H9 (cell line): ENCODE measurements around the gene TENM3. TPM values are rescaled to one million over a fixed set of nuclear protein-coding genes. Genes with fewer than 3 reads are reported as not detected.

Source experiments
- DNase-seq: peaks from one replicate; pipeline ENCODE4 v3.0.0-alpha.2; 2017
- H2AFZ ChIP-seq: one replicate; pipeline ENCODE4 v1.6.1; 2013; ENCODE audit warnings: mild to moderate bottlenecking, low read length, control low read depth, moderate library complexity
- H2AK5ac ChIP-seq: 2 replicates; pipeline ENCODE4 v1.6.1; 2013; ENCODE audit warnings: low read length, control low read depth, mixed read lengths; ENCODE audit not compliant: insufficient read length
- H2BK120ac ChIP-seq: one replicate; pipeline ENCODE4 v1.6.1; 2013; ENCODE audit warnings: low read depth, mild to moderate bottlenecking, low read length, control low read depth, inconsistent platforms; ENCODE audit not compliant: poor library complexity, severe bottlenecking
- H2BK12ac ChIP-seq: 2 replicates; pipeline ENCODE4 v1.6.1; 2013; ENCODE audit warnings: low read length, control low read depth, mixed read lengths, low read depth; ENCODE audit not compliant: insufficient read length
- H2BK15ac ChIP-seq: 2 replicates; pipeline ENCODE4 v1.6.1; 2013; ENCODE audit warnings: low read depth, low read length, control low read depth
- H2BK20ac ChIP-seq: one replicate; pipeline ENCODE4 v1.6.1; 2013; ENCODE audit warnings: low read depth, mild to moderate bottlenecking, low read length, control low read depth, inconsistent platforms; ENCODE audit not compliant: poor library complexity, severe bottlenecking
- H2BK5ac ChIP-seq: 2 replicates; pipeline ENCODE4 v1.6.1; 2013; ENCODE audit warnings: low read length, control low read depth, mixed read lengths; ENCODE audit not compliant: insufficient read length
- H3K14ac ChIP-seq: 2 replicates; pipeline ENCODE4 v1.6.1; 2013; ENCODE audit warnings: low read length, control low read depth; ENCODE audit not compliant: insufficient read depth
- H3K18ac ChIP-seq: 2 replicates; pipeline ENCODE4 v1.6.1; 2013; ENCODE audit warnings: low read depth, mild to moderate bottlenecking, mixed read lengths, low read length, control low read depth; ENCODE audit not compliant: insufficient read length
- H3K23ac ChIP-seq: 2 replicates; pipeline ENCODE4 v1.6.1; 2013; ENCODE audit warnings: low read length, control low read depth, mixed read lengths, low read depth; ENCODE audit not compliant: insufficient read length
- H3K23me2 ChIP-seq: 2 replicates; pipeline ENCODE4 v1.6.1; 2013; ENCODE audit warnings: low read depth, mild to moderate bottlenecking, mixed read lengths, low read length, control low read depth; ENCODE audit not compliant: insufficient read length, poor library complexity, severe bottlenecking
- H3K27ac ChIP-seq: 2 replicates; pipeline ENCODE4 v1.5.1; 2013; ENCODE audit warnings: low read length, control low read depth, mixed read lengths, low read depth; ENCODE audit not compliant: insufficient read length
- H3K27me3 ChIP-seq: 2 replicates; pipeline ENCODE4 v1.6.1; 2013; ENCODE audit warnings: low read length, control low read depth, inconsistent platforms; ENCODE audit not compliant: insufficient read depth
- H3K4ac ChIP-seq: 2 replicates; pipeline ENCODE4 v1.6.1; 2013; ENCODE audit warnings: low read depth, mild to moderate bottlenecking, control low read depth, inconsistent platforms, low read length, moderate library complexity
- H3K4me1 ChIP-seq: 2 replicates; pipeline ENCODE4 v1.6.1; 2013; ENCODE audit warnings: low read length, control low read depth, inconsistent platforms; ENCODE audit not compliant: insufficient read depth
- H3K4me2 ChIP-seq: 2 replicates; pipeline ENCODE4 v1.6.1; 2013; ENCODE audit warnings: low read length, control low read depth, mixed read lengths; ENCODE audit not compliant: insufficient read length, insufficient read depth
- H3K56ac ChIP-seq: 2 replicates; pipeline ENCODE4 v1.6.1; 2013; ENCODE audit warnings: low read depth, mild to moderate bottlenecking, mixed read lengths, low read length, control low read depth; ENCODE audit not compliant: insufficient read length
- H3K79me1 ChIP-seq: 2 replicates; pipeline ENCODE4 v1.6.1; 2013; ENCODE audit warnings: low read depth, mild to moderate bottlenecking, moderate library complexity, low read length, control low read depth, inconsistent platforms; ENCODE audit not compliant: insufficient read depth, poor library complexity, severe bottlenecking
- H3K79me2 ChIP-seq: 2 replicates; pipeline ENCODE4 v1.6.1; 2013; ENCODE audit warnings: low read length, control low read depth, inconsistent platforms; ENCODE audit not compliant: insufficient read depth
- H3K9ac ChIP-seq: 2 replicates; pipeline ENCODE4 v1.6.1; 2013; ENCODE audit warnings: low read length, control low read depth, mixed read lengths; ENCODE audit not compliant: insufficient read length; ENCODE audit errors: extremely low read depth
- H3K9me3 ChIP-seq: one replicate; pipeline ENCODE4 v1.6.1; 2013; ENCODE audit warnings: low read depth, low read length, inconsistent platforms; ENCODE audit not compliant: control insufficient read depth
- H3T11ph ChIP-seq: one replicate; pipeline ENCODE4 v1.6.1; 2013; ENCODE audit warnings: mild to moderate bottlenecking, low read length, control low read depth, inconsistent platforms
- H4K20me1 ChIP-seq: one replicate; pipeline ENCODE4 v1.6.1; 2013; ENCODE audit not compliant: control insufficient read depth, insufficient read length, insufficient read depth
- H4K5ac ChIP-seq: 2 replicates; pipeline ENCODE4 v1.6.1; 2013; ENCODE audit warnings: low read depth, mild to moderate bottlenecking, mixed read lengths, low read length, control low read depth; ENCODE audit not compliant: insufficient read length
- H4K8ac ChIP-seq: replicated peaks from 2 replicates; pipeline ENCODE4 v1.6.1; 2013; ENCODE audit warnings: low read length, control low read depth, mixed read lengths, low read depth; ENCODE audit not compliant: insufficient read length
- H4K91ac ChIP-seq: 2 replicates; pipeline ENCODE4 v1.6.1; 2013; ENCODE audit warnings: low read depth, mild to moderate bottlenecking, moderate library complexity, mixed read lengths, low read length, control low read depth; ENCODE audit not compliant: insufficient read length
- H3K27ac Mint-ChIP-seq, 3 experiments: 2 replicates in 2 of 3; 3 replicates in 1 of 3; pipeline ENCODE4 v1.8.0; 2020 to 2021; ENCODE audit warnings: mixed read lengths in 3 of 3, mild to moderate bottlenecking in 1 of 3, moderate library complexity in 1 of 3
- H3K27me3 Mint-ChIP-seq: 2 replicates; pipeline ENCODE4 v1.8.0; 2021; ENCODE audit warnings: low read depth, mild to moderate bottlenecking, moderate library complexity, mixed read lengths
- H3K36me3 Mint-ChIP-seq, 3 experiments: 2 replicates in 2 of 3; 3 replicates in 1 of 3; pipeline ENCODE4 v1.8.0; 2020 to 2021; ENCODE audit warnings: low read depth in 3 of 3, mixed read lengths in 3 of 3; ENCODE audit not compliant: insufficient read depth in 1 of 3
- H3K4me1 Mint-ChIP-seq, 2 experiments: 2 replicates each; pipeline ENCODE4 v1.8.0; 2020; ENCODE audit warnings: mixed read lengths in 2 of 2
- H3K4me3 Mint-ChIP-seq, 2 experiments: 2 replicates in 1 of 2; 3 replicates in 1 of 2; pipeline ENCODE4 v1.8.0; 2020 to 2021; ENCODE audit warnings: mild to moderate bottlenecking in 2 of 2, mixed read lengths in 2 of 2, moderate library complexity in 1 of 2
- H3K9me3 Mint-ChIP-seq, 2 experiments: 2 replicates in 1 of 2; 3 replicates in 1 of 2; pipeline ENCODE4 v1.8.0; 2020; ENCODE audit warnings: mild to moderate bottlenecking in 2 of 2, mixed read lengths in 2 of 2, moderate library complexity in 1 of 2
- CTCF ChIP-seq: fragments of 200-600 bp; sonication (generic); conservative IDR thresholded peaks from 3 replicates; pipeline ENCODE4 v1.8.0; 2021; ENCODE audit warnings: antibody characterized with exemption, mild to moderate bottlenecking
- WGBS: extraction: QIAGEN DNeasy Blood & Tissue Kit; methylation state at CpG from one replicate; pipeline ENCODE4 v1.1.7; 2013; ENCODE audit warnings: missing lambda C conversion rate, low lambda C conversion rate, mixed read lengths; ENCODE audit not compliant: insufficient read length; ENCODE audit errors: extremely low coverage; 5-methylcytosine and 5-hydroxymethylcytosine counted together
- total RNA-seq: library from RNA; stranded (reverse); gene quantifications from 2 replicates; pipeline ENCODE4 v1.2.1, GENCODE V29; 2021

The TENM3 gene
- total RNA-seq, 1 experiment from 2014 or later: 49.6 TPM

- Histone ChIP-seq H4K91ac (no peak overlapping the region), H3K4me1 (no peaks in the 10 kb centered on the region), H3K23ac (no peak overlapping the region), H3K27ac (no peak overlapping the region), H3K18ac (no peak overlapping the region), H3K27me3 (no peaks in the 10 kb centered on the region), H3K4me2 (no peak overlapping the region), H3K4ac (no peak overlapping the region), H3K79me1 (no peaks in the 10 kb centered on the region), H4K8ac (no peak overlapping the region), H2AFZ (no peak overlapping the region), H3K23me2 (peaks cover 11% of the 10 kb centered on the region), H2AK5ac (no peak overlapping the region), H2BK12ac (no peak overlapping the region), H3K9me3 (no peaks in the 10 kb centered on the region), H2BK15ac (no peak overlapping the region), H4K5ac (no peak overlapping the region), H2BK120ac (no peak overlapping the region), H4K20me1 (no peaks in the 10 kb centered on the region), H3K56ac (no peak overlapping the region), H3T11ph (no peak overlapping the region), H3K9ac (no peak overlapping the region), H3K14ac (no peak overlapping the region), H2BK20ac (no peak overlapping the region), H3K79me2 (no peaks in the 10 kb centered on the region), H2BK5ac (no peak overlapping the region)
- Mint-ChIP-seq H3K27me3 (peaks cover 10% of the 10 kb centered on the region), H3K4me3 (no peak overlapping the region), H3K36me3 (peaks cover 11 to 19% (median 19%) of the 10 kb centered on the region in 3 experiments), H3K27ac (no peak overlapping the region), H3K9me3 (peaks cover 0 to under 1% of the 10 kb centered on the region in 2 experiments; a peak in 1 of 5 replicates), H3K4me1 (peaks cover 27 to 28% of the 10 kb centered on the region in 2 experiments)
- DNase-seq: no peak
- WGBS: no CpG with 5 or more reads among the region's 6 CpGs
- no peak for TF ChIP-seq CTCF
Measured at GRCh38 chr4:182803235-182803634, 560.0 kb downstream of the TENM3 start.
